Head of caudate nucleus (tissue), 42 donors: ENCODE data around the gene SLC39A8.
"Not testable (repeated sequence)": the region's sequence is repeated elsewhere in the genome, so short reads cannot be mapped to it uniquely, and the experiment has no call there.

Experiments used
- DNase-seq, 42 donors: peaks; one replicate each; pipeline versions ENCODE4 v3.0.0 to v3.0.0-alpha.2; 2020 to 2021; ENCODE audit warnings: mixed read lengths in 7 of 42
- intact Hi-C: fragments of 100-400 bp; cut with DNase I; formaldehyde crosslinking; loops from one replicate; pipeline ENCODE4 v1.15.0; 2022

The SLC39A8 gene

GRCh38 chr4:102344954-102345794 is at the start of gene SLC39A8:
TSS of gene SLC39A8 (minus strand) at chr4:102345482. CDS start at chr4:102344662, 820 bp downstream.
- intact Hi-C loops, result loop anchor here (10.0 kb wide), 1 partner anchor 80 kb away; no protein-coding TSS in a partner anchor
- DNase-seq, result peak; percentile 51 to 90 (median 78)

GRCh38 chr4:102392033-102392744 is 46.9 kb upstream of the SLC39A8 start:
- no peak for DNase-seq
- intact Hi-C loops, result no loop called here

GRCh38 chr4:102390438-102390837 is 45.2 kb upstream of the SLC39A8 start:
- no peak for DNase-seq
- intact Hi-C loops, result no loop called here

GRCh38 chr4:102388611-102389010 is 43.3 kb upstream of the SLC39A8 start:
- intact Hi-C loops, result no loop called here

DNA sequence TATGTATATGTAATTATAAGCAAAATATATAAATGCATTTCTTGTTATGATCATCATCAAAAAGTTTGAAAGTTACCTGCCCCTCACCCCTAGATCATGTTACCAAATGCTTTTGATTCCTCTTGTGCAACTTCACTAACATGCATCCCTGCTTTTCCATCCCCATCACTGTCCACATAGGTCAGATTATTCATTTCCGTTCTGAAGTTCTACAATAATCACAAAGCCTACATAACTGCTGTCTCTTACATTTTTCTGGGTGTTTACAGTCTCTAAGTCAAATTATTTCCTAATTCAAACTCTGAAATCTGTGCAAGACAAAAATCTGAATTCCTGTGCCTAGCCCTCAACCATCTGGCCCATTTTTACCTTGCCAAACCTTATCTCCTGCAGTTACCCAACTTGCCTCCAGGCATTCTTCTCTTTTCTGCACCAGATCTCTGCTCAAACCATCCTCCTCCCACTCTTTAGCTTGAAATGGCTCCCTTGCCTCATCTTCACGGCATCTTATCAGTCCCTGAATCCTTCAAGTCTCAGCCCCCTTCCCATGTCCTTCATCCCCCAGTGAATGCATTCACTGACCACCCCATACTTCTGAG is 42.4 kb upstream of the SLC39A8 start:
- intact Hi-C loops, result no loop called here

More at GRCh38 chr4:102388611-102389010, 43.3 kb upstream of the SLC39A8 start:
- DNase-seq, result no peak

DNA sequence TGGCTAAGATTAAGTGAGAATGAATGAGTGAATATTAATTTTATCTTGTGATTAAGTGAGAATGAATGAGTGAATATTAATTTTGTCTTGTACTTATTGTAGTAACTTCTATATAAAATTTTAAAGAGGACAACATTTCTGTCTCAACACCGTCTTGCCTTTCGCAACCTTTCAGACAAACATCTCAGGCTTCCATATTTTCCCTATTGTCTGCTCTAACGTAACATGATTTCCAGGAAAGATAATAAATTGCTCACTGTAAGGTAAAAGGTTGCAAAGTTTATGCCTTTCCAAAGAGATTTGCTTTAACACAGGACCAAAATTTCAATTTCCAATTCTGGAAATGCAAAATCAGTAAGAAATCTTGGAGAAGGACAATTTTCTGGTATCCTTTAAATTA is 41.7 kb upstream of the SLC39A8 start:
- no peak for DNase-seq
- intact Hi-C loops, result no loop called here

More for the DNA sequence above, 42.4 kb upstream of the SLC39A8 start:
- no peak for DNase-seq

GRCh38 chr4:102380253-102380652 is 35.0 kb upstream of the SLC39A8 start:
- DNase-seq, intact Hi-C loops: not testable (repeated sequence)

- intact Hi-C loops, result no loop called here
- DNase-seq, result peak in 1 of 42 donors; percentile 2
These were observed 17.7 kb upstream of the SLC39A8 start for GRCh38 chr4:102362922-102363432.

- intact Hi-C loops, result no loop called here
- DNase-seq, result no peak
These were observed 12.8 kb upstream of the SLC39A8 start for GRCh38 chr4:102358128-102358527.

GRCh38 chr4:102357637-102358036 is 12.4 kb upstream of the SLC39A8 start:
- DNase-seq, intact Hi-C loops: not testable (repeated sequence)

DNA sequence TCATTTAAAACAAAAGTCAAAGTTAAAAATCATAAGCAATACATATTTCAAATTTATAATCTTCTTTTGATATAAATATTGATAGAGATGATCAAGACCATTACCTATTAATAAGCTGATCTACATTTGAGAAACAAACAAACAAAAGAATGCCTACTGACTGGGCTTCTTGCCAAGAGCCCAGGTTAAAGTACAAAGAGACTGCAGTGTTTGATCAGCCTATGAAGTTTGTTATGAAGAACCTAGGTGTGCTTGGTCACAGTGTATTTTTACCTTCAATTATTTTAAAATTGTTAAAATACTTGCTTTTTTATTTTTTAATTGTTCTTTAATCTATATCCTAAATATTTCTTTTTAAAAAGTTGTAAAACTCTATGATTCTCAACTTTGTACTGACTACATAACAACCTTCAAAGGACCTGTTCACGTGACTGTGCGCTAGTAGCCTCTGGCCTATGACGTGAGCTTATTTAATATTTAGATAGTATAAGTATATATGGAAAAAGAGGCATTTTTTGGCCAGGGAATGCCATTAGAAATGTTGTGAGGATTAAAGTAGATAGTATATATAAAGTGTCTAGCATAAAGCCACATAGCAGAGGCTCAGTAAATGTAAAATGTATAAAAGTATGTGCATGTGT is 11.4 kb upstream of the SLC39A8 start:
- intact Hi-C loops, result no loop called here
- DNase-seq, result no peak

- no peak for DNase-seq
- intact Hi-C loops, result no loop called here
These were observed 10.5 kb upstream of the SLC39A8 start for GRCh38 chr4:102355748-102356147.

- intact Hi-C loops, result no loop called here
- DNase-seq, result no peak
These were observed 9.6 kb upstream of the SLC39A8 start for GRCh38 chr4:102354671-102355454.

GRCh38 chr4:102352781-102353180 is 7.5 kb upstream of the SLC39A8 start:
- intact Hi-C loops, result no loop called here
- DNase-seq, result no peak

DNA sequence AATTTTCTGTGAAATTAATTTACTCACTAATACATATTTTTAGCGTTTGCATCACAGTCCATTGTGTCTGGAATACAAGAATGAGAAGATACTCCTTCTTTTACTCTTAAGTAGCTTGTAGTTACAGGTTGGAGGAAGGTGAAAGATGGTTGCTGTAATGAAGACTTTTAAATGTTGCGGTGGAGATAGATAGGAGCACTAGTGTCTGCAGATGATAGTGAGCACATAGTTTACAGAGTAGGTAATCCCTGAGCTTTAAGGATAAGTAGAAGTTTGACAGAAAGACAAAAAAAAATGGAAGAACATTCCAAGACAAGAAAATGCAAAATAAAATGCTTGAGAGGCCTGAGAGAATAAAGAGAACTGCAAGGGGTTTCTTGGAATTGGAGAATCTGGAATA is 5.4 kb upstream of the SLC39A8 start:
- no peak for DNase-seq
- intact Hi-C loops, result no loop called here

DNA sequence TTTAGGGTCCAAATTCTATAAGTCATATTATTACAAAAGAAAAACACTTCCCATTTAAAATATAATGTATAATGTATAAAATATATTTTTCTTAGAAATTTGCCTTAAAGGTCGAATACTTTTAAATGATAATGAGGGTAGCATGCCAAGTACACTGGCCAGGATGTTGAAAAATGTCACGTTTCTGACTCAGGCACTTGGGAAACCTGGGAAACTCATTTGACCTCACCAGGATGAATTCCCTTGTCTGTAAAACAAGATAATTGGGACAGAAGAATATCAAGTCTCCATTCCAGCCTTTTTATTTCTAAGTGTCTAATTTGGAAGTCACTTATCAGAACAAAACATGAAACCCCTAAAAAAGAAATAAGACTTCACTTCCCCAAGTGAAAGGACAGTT is 3.4 kb upstream of the SLC39A8 start:
- no peak for DNase-seq
- intact Hi-C loops, result loop anchor here (10.0 kb wide), 1 partner anchor 76 kb away; no protein-coding TSS in a partner anchor

DNA sequence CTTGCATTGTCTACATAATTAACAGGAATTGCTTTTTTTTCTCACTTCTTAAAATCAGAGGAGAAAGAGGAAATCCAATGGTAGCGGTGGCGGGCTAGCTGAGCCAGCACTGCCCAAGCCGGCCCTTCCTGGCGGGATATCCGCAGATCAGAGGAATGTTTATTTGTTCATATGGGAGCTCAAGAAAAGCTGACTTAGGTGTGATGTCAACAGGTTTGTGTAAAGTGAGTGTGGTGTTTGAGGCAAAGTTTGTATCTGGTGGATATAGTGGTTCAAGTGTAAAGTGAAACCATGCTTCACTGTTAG is 466 bp upstream of the SLC39A8 start:
- intact Hi-C loops, result loop anchor here (10.0 kb wide), 1 partner anchor 79 kb away; no protein-coding TSS in a partner anchor
- DNase-seq, result peak in 5 of 42 donors; percentile 3 to 47 (median 12)

DNA sequence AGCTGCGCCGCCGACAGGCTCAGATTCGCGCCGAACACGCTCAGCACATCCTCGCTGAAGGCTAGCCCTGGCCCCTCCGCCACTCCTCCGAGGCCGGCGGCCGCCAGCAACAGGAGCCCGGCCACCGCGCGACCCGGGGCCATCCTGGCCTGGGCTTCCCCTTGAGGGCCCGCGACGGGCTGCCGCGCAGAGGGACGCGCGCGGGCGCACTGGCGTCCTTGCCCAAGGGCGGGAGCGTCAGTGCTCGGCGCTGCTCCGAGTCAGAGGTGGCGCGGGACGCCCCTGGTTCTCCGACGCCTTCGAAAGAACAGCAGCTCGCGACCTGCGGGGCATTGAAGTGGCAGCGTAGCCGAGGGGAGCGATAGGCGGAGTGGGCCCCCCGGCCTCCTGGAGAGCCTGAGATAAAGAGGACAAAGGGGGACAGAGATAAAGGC is 745 bp downstream of the SLC39A8 start:
- DNase-seq, result peak in 38 of 42 donors; percentile 16 to 81 (median 62)

More for the DNA sequence above, 745 bp downstream of the SLC39A8 start:
- intact Hi-C loops, result loop anchor here (10.0 kb wide), 1 partner anchor 80 kb away; no protein-coding TSS in a partner anchor
